VCaP (cell line): ENCODE data around the gene PANK3.

Source experiments
- H3K27ac ChIP-seq: fragments of 450-650 bp; 2 replicates; pipeline ENCODE4 v1.5.1; 2017
- TF ChIP-seq, protein P1 (sequence below): fragments of 450-650 bp; conservative IDR thresholded peaks from 2 replicates; pipeline ENCODE4 v1.5.1; 2017; ENCODE audit warnings: mild to moderate bottlenecking, moderate library complexity

PANK3 gene

DNA sequence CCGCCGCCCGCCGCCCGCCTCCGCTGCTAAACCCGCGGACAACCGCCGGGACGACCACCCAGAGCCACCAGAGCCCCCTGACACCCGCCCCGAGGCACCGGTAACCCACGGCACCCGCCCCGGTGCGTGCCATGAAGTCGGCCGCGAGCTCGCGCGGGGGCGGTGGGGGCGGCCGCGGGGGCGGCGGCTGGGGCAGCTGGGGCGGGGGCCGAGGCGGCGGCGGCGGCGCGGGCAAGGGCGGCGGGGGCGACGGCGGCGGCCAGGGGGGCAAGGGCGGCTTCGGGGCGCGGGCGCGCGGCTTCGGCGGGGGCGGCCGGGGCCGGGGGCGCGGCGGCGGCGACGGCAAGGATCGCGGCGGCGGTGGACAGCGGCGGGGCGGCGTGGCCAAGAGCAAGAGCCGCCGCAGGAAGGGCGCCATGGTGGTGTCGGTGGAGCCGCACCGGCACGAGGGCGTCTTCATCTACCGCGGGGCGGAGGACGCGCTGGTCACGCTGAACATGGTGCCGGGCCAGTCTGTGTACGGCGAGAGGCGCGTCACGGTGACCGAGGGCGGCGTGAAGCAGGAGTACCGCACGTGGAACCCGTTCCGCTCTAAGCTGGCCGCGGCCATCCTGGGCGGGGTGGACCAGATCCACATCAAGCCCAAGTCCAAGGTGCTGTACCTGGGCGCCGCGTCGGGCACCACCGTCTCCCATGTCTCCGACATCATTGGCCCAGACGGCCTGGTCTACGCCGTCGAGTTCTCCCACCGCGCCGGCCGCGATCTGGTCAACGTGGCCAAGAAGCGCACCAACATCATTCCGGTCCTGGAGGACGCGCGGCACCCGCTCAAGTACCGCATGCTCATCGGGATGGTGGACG lies 49.6 kb downstream of the PANK3 start:
- peak overlapping the region; percentile 49; the same call in 1 of the 2 replicates for H3K27ac ChIP-seq
- TF ChIP-seq, protein P1, sequence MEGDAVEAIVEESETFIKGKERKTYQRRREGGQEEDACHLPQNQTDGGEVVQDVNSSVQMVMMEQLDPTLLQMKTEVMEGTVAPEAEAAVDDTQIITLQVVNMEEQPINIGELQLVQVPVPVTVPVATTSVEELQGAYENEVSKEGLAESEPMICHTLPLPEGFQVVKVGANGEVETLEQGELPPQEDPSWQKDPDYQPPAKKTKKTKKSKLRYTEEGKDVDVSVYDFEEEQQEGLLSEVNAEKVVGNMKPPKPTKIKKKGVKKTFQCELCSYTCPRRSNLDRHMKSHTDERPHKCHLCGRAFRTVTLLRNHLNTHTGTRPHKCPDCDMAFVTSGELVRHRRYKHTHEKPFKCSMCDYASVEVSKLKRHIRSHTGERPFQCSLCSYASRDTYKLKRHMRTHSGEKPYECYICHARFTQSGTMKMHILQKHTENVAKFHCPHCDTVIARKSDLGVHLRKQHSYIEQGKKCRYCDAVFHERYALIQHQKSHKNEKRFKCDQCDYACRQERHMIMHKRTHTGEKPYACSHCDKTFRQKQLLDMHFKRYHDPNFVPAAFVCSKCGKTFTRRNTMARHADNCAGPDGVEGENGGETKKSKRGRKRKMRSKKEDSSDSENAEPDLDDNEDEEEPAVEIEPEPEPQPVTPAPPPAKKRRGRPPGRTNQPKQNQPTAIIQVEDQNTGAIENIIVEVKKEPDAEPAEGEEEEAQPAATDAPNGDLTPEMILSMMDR: no peak

DNA sequence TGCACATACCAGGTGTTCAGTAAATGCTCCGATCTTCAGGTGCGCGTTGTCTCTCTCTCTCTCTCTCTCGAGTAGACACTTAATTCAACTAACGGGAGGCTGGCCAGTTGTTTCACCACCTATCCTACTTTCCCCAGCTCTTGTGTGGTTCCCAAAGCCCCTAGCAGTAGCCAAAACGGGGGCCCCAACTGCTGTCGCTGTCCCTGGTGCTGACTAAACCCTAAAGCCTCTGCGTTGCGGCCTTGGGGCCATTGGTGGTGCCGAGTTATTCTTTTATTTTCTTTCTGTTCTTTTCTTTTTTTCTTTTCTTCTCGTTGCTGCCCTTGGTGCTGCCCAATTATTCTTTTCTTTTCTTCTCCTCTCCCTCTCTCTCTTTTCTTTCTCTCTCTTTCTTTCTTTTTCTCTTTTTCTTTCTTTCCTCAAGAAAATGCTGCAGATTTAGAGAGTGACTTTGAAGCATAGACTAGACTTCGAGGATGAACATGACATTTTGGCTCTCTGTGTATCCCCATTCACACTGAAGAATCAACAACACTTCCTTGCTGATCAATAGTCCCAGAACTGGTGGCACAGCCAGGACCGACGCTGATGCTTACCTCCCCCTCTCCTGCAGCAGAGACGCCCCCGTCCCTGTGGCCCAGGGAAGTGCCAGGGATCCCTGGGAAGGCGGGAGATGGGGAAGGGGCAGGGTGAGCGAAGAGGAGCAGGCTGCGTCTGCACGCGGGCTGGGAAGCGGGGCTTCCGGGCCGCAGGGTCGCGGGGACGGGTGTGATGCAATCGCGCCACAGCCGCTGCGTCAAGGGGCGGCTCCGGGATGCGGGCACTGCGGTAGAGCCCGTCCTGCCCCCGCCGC lies 50.4 kb downstream of the PANK3 start, which contains the start of gene FBLL1:
FBLL1 (plus strand) TSS at position 785 of the 853 bp plus-strand sequence. CDS start 200 bp downstream, outside the sequence.
- peak within 1 kb of the TSS; percentile 49; the same call in 1 of the 2 replicates for H3K27ac ChIP-seq
- TF ChIP-seq, protein P1: no peak

DNA sequence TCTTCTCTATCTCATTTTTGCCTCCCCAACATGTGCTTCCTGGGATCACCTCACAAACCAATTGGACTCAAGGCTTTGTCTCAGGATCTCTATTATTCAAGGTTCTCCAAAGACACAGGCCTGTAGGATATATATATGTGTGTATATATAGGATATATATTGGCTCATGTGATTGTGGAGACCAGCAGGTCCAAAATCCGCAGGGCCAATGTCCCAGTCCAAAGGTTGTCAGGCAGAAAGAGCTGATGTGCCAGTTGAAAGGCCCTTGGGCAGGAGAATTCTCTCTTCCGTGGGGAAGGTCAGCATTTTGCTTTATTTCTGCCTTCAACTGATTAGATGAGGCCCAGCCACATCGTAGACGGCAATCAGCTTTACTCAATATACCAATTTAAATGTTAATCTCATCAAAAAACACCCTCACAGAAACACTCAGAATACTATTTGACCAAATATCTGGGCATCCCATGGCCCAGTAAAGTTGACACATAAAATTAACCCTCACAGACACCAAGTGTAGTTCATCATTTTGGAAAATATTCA lies 51.3 kb downstream of the PANK3 start:
- H3K27ac ChIP-seq: no peak overlapping the region
- TF ChIP-seq, protein P1: no peak

DNA sequence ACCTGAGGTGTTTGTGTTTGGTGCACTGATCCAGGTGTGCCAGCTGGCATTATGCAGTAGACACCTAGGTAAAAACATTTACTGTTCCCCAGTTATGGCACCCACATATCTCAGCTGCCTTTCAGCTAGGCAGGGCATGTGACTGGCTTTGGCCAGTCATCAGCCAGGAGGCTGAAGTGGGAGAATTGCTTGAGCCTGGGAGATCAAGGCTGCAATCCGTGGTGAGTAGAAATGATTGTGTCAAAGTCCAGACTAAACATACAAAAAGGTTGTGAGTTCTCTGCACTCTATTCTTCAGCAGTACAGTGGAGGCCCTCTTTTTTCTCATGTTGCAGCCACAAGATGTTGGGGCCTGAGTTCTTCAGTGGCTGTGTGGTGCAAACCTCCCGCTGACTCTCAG lies 53.3 kb downstream of the PANK3 start:
- TF ChIP-seq, protein P1: no peak
- no peak overlapping the region for H3K27ac ChIP-seq

DNA sequence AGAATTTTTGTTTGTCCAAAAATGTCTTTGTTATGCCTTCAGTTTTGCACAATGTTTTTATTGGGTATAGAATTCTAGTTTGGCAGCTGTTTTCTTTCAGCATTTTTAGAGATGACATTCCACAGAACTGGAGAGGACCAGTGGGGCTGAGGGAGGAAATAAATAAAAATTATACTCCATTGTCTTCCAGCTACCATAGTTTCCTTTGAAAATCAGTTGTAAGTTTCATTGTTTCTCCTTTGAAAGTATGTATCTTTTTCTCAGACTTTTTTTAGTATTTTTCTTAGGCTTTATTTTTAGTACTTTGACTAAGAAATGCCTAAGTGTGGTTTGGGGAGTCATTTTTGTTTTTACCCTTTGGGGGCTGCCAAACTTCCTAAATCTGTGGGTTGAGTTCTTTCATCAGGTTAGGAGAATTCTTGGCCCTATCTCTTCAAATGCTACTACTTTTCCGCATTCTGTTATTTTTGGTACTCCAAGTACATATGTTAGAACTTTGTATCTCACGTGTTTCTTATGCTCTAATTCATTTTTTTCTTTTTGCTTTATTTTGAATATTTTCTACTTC lies 65.2 kb downstream of the PANK3 start:
- no peak overlapping the region for H3K27ac ChIP-seq
- TF ChIP-seq, protein P1: no peak

DNA sequence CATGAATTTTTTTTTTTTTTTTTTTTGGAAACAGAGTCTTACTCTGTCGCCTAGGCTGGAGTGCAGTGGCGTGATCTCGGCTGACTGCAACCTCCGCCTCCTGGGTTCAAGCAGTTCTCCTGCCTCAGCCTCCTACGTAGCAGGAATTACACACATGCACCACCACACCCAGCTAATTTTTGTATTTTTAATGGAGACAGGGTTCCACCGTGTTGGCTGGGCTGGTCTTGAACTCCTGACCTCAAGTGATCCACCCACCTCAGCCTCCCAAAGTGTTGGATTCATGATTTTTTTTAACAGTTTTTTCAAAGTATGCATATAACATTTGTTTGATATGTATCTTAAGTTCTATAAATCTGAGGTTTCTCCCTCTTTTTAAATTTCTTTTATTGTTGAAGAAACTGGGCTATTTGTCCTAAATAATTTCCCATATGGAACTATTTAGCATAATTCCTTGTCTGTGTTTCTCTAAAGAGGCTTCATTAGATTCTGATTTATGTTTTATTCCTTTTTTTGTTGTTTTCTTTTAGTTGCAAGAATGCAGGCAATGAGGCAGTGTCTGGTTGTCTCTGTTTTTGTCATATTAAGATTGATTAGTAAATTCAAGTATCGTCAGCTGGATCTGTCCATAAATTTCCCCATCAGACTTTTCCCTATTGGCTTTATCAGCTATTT lies 76.5 kb downstream of the PANK3 start:
- TF ChIP-seq, protein P1: no peak
- no peak overlapping the region for H3K27ac ChIP-seq
